Endothelial cell of umbilical vein (primary cell): Measurements from ENCODE around the gene CHKB.

Experiments used
- EZH2 ChIP-seq: IDR thresholded peaks from 2 replicates; pipeline ENCODE4 v1.6.1; 2012; ENCODE audit warnings: borderline replicate concordance, low read depth, mild to moderate bottlenecking, moderate library complexity, low read length, inconsistent platforms; ENCODE audit not compliant: severe bottlenecking
- GATA2 ChIP-seq: IDR thresholded peaks from 2 replicates; pipeline ENCODE4 v1.7.0; 2011; ENCODE audit warnings: low read depth, mild to moderate bottlenecking, moderate library complexity, mixed read lengths, low read length; ENCODE audit not compliant: insufficient read length, insufficient read depth
- MAX ChIP-seq: IDR thresholded peaks from 2 replicates; pipeline ENCODE4 v1.6.1; 2011; ENCODE audit not compliant: insufficient read depth, insufficient read length
- POLR2A ChIP-seq: IDR thresholded peaks from 2 replicates; pipeline ENCODE4 v1.6.1; 2012; ENCODE audit warnings: low read depth, mild to moderate bottlenecking, control low read depth, low read length
- POLR2AphosphoS5 ChIP-seq: IDR thresholded peaks from 2 replicates; pipeline ENCODE4 v1.6.1; 2012; ENCODE audit warnings: low read depth, mild to moderate bottlenecking, control low read depth, low read length, moderate library complexity; ENCODE audit not compliant: insufficient read depth
- TF ChIP-seq, protein P1 (sequence below), 2 donors: IDR thresholded peaks; 1 replicate in 1 of 2; 2 replicates in 1 of 2; pipeline ENCODE4 v1.5.1; 2011; ENCODE audit warnings: low read length in 2 of 2, mild to moderate bottlenecking in 2 of 2, moderate library complexity in 2 of 2, control low read depth in 1 of 2, inconsistent platforms in 1 of 2, low read depth in 1 of 2; ENCODE audit not compliant: insufficient read depth in 1 of 2; ENCODE audit errors: extremely low read depth in 1 of 2

- TF ChIP-seq, protein P1, sequence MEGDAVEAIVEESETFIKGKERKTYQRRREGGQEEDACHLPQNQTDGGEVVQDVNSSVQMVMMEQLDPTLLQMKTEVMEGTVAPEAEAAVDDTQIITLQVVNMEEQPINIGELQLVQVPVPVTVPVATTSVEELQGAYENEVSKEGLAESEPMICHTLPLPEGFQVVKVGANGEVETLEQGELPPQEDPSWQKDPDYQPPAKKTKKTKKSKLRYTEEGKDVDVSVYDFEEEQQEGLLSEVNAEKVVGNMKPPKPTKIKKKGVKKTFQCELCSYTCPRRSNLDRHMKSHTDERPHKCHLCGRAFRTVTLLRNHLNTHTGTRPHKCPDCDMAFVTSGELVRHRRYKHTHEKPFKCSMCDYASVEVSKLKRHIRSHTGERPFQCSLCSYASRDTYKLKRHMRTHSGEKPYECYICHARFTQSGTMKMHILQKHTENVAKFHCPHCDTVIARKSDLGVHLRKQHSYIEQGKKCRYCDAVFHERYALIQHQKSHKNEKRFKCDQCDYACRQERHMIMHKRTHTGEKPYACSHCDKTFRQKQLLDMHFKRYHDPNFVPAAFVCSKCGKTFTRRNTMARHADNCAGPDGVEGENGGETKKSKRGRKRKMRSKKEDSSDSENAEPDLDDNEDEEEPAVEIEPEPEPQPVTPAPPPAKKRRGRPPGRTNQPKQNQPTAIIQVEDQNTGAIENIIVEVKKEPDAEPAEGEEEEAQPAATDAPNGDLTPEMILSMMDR (IDR thresholded peaks at IDR 0.05; ENCODE audit: extremely low read depth in 1 of 2, insufficient read depth in 1 of 2, low read depth in 1 of 2, low read length in 2 of 2) = no peak
- no peak for TF ChIP-seq EZH2
- no peak for TF ChIP-seq MAX
- no peak for TF ChIP-seq POLR2A
- no peak for TF ChIP-seq GATA2
- no peak for TF ChIP-seq POLR2AphosphoS5
Measured at GRCh38 chr22:50597097-50597496, 14.4 kb upstream of the CHKB start.
